SIG-M5 treated with dmso at 0.1 percent for 504 hours (cell line): Measurements from ENCODE around the gene SEC16A.
"Not testable (repeated sequence)": the region's sequence is repeated elsewhere in the genome, so short reads cannot be mapped to it uniquely, and the experiment has no call there.

Experiments used
- DNase-seq: peaks from one replicate; lab custom pipeline; 2025; ENCODE audit not compliant: unreplicated experiment; lab: John Stamatoyannopoulos, UW

SEC16A gene

DNA sequence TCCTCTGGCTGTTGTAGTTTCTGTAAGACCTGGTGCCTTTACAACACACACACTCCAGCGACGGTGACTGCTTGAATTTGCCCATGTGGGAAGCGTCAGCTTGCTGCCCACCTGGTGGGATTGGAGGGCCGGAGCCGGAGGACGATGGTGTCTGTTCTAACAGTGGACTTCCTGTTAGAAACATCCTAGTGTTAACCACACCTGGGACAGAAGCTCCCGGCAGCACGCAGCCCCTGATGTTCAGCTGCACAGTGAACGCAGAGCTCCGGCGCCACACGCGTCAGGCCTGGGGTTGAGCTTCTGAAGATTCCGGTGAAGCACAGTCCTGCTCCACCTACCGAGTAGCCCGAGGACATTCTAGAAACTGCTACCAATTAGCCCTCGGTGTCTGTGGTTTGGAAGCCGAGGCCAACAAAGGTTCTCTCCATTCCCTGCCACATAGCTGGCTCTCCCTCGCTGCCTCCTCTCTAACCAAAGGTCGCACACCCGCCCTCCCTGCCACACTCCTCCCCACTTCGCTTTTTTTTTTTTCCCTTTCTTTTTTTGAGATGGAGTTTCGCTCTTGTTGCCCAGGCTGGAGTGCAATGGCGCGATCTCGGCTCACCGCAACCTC, 58.0 kb downstream of the SEC16A start:
- no peak for DNase-seq

DNA sequence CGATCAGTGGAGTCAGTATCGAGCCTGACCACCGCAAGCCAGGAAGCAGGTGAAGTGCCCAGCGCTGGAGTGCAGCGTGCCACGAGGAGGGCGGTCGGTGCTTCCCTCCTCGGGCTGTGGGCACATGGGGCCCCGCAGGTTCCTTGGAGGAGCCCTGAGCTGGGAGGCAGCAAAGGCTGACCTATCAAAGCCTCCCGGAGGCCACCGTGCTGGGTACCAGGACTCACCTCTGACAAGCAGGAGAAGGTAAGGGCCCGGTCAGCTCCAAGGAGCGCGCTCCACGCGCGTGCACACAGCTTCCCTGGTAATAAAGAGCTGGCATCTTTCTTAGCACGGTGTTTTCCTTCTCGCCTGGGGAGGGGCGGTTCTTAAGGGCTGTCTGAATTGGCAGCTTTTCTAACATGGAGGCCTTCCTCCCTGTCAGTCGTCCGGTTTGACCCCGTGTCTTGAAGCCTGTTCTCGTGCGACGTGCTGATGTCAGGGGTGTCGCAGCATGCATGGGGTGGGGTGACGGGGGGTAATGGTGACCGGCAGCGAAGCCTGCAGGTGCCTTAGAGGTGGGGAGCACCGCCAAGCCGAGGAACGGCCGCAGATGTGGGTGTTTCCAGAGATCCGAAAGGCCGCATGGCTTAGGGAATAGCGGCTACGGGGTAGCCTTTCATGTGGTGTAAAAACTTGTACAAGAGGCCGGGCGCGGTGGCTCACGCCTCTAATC, 59.3 kb downstream of the SEC16A start:
- no peak for DNase-seq

DNA sequence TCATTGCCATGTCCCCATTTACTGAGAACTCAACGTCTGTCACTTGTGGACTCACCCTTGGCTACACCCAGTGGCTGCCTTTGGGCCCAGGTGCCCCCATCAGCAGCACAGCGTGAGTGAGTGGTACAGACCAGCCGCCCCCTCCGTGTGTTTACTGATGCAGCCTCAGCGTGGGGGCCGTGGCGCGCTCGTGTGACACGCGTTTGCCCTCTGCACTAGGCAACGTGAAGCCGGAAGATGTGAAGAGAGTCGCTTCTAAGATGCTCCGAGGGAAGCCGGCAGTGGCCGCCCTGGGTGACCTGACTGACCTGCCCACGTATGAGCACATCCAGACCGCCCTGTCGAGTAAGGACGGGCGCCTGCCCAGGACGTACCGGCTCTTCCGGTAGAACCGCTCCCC, 60.0 kb downstream of the SEC16A start:
- no peak for DNase-seq

DNA sequence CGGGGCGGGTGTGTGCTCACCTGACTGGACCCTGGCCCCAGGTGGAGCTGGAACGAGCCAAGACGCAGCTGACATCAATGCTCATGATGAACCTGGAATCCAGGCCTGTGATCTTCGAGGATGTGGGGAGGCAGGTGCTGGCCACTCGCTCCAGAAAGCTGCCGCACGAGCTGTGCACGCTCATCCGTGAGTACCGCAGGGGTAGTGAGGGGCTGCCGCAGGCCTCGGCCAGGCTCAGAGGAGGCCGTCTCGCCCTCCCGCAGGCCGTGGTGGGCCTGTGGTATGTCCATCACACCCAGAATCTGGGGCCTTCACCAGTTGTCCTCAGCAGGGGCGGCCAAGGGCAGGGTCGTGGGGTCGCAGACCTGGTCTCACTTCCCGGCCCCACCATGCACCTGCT, 61.0 kb downstream of the SEC16A start:
- DNase-seq = no peak

DNA sequence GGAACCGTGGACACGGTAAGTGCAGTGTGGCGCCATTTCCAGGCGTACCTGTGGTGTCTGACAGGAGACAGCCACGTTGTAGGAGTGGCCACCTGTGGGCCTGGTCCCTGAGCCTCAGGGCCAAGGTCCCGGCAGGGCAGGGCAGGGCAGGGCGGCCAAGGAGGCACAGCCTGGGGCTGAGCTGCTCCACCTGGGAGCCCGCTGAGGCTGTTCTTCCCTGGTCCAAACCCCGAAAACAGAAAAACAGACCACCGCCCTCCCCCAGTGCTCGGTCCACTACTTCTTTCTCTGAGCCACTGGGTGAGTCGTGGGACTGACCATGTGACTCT, 63.8 kb downstream of the SEC16A start:
- no peak for DNase-seq

DNA sequence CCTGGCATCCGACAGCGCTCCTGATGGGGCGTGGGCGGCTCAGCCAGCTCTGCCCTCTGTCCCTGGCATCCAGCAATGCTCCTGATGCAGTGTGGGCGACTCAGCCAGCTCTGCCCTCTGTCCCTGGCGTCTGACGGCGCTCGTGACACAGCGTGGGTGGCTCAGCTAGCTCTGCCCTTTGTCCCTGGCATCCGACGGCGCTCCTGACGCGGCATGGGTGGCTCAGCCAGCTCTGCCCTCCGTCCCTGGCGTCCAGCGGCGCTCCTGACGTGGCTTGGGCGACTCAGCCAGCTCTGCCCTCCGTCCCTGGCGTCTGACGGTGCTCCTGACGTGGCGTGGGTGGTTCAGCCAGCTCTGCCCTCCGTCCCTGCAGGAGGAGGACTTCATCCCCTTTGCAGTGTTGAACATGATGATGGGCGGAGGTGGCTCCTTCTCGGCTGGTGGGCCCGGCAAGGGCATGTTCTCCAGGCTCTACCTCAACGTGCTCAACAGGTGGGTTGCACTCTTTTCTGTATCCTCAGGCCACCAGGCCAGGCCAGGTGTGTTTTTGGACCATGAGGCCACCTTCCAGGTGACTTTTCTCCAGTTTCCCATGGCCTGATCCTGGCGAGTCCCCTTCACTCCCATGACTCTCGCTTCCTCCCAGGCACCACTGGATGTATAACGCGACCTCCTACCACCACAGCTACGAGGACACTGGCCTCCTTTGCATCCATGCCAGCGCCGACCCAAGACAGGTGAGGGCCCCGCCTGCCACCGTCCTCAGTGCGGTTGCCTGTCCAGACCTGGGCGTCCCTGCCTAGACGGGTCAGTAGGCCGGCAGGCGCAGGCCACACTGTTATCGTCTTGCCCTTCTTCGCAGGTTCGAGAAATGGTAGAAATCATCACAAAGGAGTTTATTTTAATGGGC, 64.4 kb downstream of the SEC16A start:
- no peak for DNase-seq

DNA sequence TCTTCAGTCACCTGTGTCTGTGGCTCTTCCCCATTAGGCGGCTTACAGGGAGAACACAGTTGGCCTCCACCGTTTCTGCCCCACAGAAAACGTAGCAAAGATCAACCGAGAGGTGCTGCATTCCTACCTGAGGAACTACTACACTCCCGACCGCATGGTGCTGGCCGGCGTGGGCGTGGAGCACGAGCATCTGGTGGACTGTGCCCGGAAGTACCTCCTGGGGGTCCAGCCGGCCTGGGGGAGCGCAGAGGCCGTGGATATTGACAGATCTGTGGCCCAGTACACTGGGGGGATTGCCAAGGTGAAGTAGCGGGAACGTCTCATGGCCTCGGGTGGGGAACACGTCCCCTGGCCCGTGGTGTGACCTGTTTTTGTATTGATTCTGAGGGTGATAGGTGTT, 65.9 kb downstream of the SEC16A start:
- DNase-seq = no peak

DNA sequence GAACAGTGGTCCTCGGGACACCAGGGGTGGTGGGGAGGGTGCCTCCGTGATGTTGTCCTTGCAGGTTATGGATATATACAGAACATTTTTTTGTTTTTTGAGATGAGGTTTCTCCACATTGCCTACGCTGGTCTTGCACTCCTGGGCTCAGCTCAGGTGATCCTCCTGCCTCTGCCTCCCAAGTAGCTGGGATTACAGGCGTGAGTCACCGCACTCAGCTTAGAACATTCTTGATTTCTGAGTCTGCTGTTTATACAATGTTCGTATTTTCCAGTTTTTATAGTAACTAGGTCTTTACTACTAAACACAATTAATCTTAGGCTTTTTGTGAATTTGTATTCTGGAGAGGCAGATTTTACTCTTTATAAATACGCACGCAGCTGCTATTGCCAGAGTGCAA, 66.4 kb downstream of the SEC16A start:
- no peak for DNase-seq

DNA sequence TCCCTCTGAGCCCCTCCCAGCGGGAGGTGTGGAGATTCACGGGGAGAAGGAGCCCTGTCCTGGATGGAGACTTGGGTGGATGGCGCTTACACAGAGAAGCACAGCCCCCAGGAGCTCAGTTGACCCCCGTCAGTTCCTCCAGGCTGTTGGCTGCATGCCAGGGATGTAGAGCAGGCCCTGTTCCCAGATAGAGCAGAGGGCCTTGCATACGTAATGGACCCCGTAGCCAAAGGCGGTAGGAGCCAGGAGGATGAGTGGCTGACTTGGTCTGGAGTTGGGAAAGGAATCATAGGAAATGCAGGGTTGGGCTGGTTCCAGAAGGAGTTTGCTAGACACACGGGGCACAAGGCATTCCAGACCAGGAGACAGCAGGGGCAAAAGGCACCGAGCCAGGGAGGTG, 69.9 kb downstream of the SEC16A start:
- no peak for DNase-seq

DNA sequence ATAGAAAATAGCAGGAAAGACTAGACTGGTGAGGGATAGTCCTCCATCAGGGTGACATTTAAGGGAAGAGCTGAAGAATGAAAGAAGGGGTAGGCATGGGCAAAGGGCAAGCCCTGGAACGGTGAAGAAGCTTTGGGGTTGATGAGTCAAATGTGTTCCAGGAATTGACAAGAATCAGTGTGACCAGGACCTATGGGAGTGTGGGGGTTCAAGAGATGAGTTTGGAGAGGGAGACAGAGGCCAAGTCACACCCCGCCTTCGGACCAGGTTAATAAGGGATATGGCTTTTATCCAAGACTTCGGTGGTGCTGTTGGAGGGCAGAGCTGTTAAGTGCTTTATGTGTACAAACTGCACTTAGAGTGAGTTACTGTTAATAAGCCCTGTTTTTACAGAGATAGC, 71.5 kb downstream of the SEC16A start:
- no peak for DNase-seq

DNA sequence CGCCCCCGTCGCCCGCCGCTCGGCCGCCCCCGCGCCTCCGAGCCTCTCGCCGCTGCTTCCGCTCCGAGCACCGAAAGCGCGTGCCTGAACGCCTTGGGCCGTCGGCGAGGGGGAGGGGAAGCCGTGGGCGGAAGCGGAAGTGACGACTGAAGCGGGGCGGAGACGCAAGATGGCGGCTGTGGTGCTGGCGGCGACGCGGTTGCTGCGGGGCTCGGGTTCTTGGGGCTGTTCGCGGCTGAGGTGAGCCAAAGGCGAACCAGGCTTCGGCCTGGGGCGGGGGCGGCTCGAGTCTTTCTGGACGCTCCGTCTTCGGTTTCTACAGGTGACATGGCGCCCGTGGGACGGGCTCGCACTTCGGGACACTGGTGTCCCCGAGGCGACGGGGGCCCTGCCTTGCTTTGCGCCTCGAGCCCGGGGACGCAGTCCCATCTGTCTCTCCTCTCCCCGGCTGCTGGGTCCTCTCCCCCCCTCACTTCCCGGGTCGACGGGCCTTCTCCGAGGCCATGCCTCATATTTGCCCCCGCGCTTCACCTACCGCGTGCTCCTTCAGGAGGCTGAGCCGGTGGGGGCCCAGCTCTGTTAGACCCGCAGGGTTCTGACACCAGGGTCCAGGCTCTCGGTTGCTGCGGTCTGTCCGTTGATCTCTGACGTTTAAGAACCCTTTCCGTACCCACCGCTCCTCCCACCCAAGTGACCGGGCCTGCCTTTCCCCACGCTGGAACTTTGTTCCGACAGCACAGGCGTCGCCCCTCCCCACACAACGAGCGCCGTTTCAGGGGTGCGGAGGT, 72.1 kb downstream of the SEC16A start, which contains the start of the genes ENTR1 and PMPCA:
Gene ENTR1 (minus strand): TSS at position 115 of the 788 bp plus-strand sequence. CDS start 217 bp downstream, outside the sequence.
Gene PMPCA (plus strand): TSS at position 159 of the 788 bp plus-strand sequence. CDS start 11 bp downstream, at position 170.
- peak; percentile 81 for DNase-seq

DNA sequence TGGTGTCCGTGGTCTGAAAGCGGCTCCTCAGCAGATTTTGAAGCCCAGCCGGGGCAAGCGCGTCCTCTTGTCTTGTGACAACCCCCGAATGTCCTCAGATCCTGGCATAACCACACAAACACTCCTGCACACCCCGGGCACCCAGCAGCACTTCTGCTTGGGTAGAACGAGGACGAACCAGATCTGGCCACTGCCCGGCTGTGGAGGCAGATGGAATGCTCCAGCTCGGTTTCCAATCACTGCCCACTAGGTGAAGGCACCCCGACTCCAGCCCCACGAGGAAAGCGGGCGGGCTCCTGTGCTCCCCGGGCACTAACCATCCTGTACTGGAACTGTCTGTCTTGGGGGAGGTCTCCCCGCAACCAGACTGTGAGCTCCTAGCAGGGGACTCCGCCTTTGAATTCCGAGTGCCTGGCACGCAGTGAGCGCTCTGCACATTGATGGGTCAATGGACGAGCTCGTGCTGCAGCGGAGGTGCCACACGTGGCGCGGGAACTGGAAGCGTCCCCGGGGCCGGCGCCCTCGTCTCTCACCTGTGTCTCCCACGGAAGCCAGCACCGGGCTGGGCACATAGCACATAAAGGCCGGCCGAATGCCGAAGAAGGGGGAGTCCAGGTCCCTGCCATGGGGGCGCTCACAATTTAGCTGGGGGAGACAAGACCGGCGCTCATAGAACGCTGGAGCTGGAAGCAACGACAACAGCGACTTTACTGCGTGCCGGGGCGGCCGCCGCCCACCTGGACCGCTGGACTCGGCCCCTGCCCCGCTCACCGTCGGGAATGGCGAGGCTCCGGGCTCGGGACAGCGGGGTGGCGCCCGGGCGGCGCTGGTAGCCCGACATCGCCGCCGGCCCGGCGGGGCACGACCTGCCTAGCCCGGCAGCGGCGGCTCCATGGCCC, 73.0 kb downstream of the SEC16A start:
- peak; percentile 11 for DNase-seq

DNA sequence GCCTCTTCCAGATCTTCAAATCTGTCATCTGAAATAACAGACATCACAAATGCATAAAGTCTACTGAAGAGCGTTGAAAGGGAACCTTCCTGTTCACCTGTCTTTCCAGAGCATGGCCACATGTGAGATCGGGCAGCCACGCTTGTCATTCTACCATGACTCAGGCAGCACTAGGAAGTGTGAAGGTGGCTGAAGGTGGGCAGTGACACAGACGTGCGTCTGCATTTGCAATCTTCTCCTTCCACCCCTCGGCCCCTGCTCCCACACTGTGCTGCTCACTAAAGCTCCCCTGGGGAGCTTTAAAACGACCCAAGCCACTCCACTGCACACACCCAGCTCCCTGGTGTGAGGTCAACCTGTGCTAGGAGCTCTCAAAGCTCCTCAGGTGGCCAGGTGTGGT, 74.9 kb downstream of the SEC16A start:
- no peak for DNase-seq

DNA sequence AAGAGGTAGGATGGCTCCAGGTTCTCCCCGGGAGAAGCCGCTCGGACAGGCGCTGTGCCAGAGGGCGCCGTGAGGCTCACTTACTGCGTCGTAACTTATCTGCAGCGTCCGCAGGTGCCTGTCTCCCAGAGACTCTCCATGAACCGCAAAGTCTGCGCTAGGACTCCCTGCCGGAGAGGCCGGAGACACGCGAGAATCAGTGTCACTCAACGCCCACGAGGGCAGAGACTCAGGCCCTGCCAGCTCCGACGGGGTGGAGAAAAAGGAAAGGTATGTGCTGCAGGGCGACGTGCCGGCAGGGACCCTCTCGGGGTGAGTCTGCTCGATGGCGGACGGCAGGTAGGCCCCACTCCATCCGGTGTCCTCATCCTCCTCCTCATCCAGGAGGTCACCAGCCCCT, 75.8 kb downstream of the SEC16A start:
- not testable (repeated sequence) for DNase-seq

DNA sequence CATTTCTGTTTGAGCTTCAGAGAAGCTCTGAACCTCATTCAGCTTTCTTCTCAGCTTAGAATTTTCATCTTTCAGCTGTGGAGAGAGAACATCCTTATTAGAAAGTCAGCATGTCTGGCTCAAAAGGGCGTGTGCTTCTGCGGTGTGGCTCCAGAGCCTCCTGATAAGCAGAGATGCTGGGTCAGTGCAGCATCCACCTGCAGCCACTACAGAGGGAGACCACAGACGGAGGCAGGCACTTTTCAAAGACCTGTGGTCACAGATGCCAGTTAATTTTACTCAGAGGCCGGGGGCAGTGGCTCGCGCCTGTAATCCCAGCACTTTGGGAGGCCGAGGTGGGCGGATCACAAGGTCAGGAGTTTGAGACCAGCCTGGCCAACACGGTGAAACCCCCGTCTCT, 76.9 kb downstream of the SEC16A start:
- DNase-seq = not testable (repeated sequence)

DNA sequence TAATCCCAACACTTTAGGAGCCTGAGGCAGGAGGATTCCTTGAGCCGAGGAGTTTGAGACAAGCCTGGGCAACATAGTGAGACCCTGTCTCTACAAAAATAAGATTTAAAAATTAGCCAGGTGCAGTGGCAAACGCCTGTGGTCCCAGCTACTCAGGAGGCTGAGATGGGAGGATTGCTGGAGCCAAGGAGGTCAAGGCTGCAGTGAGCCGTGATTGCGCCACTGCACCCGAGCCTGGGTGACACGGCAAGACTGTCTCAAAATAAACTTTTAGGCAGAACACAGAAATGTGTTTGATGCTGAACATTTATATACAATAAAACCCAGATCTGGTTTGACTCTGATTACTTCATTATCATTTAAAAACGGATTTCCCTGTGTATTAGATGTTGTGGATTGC, 77.4 kb downstream of the SEC16A start:
- DNase-seq = no peak

DNA sequence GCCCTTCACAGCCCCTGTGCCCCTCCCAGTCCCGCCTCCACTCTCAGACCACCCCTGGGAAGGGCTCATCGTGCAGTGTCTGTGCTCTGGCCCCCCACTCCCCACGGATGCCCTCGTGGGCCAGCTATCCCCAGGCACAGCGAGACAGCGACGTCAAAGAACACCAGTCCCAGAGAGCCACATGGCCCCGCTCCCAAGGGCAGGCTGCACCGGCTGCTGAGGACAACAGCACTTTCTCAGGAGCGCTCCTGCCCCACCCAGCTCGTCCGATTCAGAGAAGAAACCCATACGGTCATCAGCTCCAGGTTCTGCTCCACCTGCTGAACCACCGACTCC, 78.1 kb downstream of the SEC16A start:
- DNase-seq = no peak

DNA sequence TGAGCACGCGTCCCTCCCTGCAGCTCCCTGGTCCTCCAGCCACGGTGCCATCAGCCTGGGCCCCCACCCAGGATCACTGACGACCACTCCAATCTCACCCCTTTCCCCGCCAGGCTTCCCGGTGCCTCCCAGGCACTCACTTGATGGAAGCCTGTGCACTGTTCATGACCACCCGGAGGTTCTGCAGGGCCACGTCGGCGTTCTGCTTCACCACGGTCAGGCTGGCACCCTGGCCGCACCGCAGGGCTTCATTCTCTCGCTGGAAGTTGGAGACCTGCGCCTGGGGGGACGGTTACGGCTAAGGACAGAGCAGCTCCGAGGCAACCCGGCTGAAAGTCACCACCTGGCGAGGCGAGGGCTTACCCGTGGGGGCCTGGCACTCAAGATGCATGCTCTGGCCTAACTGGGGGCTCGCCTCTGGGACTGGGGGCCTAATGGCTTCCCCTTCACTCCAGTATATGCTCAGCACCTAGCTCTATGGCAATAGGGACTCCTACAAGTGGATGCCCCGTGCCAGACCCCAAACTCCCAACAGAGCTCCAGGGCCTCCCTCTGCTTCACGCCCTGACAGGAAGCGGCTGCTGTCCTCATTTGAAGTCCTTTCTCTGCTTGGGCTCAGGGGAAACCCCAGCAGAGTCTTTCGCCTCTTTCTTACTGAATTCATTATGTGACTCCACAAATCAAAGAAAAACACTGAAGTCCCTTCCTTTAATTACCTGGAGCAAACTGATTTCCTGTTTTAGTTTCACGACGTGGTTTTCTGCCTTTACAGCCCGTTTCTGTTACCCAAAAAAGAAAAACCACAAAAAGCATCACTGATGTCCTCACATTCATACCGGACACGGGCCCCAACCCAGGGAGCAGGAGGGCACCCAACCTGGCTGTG, 78.7 kb downstream of the SEC16A start:
- no peak for DNase-seq

DNA sequence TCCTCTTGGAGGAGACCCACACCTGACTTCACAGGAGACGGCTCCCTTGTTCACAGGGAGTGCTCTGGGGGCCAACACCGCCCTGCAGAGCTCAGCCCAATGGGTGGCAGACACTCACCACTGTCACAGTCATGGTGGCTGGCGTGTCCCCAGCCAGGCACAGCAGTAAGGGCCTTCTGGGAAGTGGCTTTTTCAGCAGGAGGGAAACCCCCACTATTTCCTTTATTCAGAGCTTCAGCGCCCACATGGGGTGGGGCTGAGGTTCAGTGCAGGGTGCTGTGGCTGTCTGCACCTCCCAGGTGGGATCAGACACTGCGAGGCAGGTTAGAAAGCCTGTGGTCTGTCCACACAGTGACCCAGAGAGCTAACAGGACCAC, 79.3 kb downstream of the SEC16A start:
- no peak for DNase-seq
